HG03064 (cell line): ENCODE data around the gene STRN.
"Not testable (repeated sequence)": the region's sequence is repeated elsewhere in the genome, so short reads cannot be mapped to it uniquely, and the experiment has no call there.

ENCODE experiments used
- ATAC-seq: cut with Tn5 transposase; IDR thresholded peaks from one replicate; pipeline ENCODE4 v1.9.1; 2021; ENCODE audit warnings: low read depth; ENCODE audit not compliant: unreplicated experiment

The STRN gene

DNA sequence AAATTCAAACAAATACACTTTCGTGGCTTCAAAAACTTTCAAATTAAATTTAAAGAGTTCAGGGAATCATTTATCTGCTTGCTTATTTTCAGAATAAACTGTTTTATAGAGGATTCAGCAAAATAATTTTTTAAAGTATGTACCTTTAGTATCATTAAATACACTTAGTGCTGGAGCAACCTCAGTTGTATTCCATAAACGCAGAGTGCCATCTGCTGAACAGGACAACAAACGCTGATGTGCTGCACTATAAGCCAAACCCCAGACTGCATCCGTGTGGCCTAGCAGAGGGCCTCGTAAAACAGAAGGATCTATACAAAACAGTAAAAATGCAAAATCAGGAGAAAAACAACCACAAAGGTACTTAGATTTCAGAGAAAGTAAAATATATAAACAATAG, 108.6 kb downstream of the STRN start:
- ATAC-seq = no peak

GRCh38 chr2:36855429-36855828, 110.9 kb downstream of the STRN start:
- ATAC-seq = no peak

DNA sequence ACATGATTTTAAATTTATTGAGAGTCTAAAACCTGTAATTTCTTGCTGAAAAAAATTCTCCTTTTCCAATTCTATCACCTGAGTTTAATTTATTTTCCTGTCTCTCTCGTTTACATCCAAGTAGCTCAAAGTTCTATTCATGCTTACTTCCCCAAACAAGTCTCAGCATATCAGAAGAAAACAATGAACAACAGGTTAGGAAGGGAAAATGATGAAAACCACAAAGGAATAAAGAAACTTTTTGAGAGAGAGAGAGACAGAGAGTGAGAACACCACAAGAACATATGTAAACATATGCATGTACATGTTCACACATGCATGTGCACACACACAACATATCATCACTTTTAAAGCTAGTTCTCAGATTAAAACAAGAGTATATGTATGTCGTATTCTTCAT, 112.1 kb downstream of the STRN start:
- no peak for ATAC-seq

GRCh38 chr2:36849265-36849664, 117.1 kb downstream of the STRN start:
- no peak for ATAC-seq

DNA sequence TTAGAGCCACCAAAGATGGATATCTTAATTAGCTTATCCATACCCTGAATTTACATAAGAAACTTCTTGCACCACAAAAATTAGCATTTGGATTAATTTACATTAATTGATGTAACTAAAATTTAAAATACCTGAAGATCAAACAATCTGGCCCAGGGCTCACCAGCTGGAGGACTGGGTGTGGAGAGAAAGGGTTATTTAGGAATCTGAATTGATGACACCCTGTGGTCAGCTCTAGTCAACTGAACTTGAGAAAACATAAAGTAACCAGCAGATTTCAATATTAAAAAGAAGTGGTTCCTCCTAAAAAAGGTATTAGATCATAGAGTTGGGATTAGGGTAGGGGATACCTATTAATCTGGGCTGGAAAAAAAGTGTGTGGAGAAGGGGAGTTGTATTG, 122.5 kb downstream of the STRN start:
- ATAC-seq = no peak

- ATAC-seq = no peak
Observed at GRCh38 chr2:36839976-36840617, 126.2 kb downstream of the STRN start.

GRCh38 chr2:36834731-36835524, 131.4 kb downstream of the STRN start:
- ATAC-seq = no peak

- ATAC-seq = no peak
Observed at GRCh38 chr2:36834203-36834602, 132.1 kb downstream of the STRN start.

DNA sequence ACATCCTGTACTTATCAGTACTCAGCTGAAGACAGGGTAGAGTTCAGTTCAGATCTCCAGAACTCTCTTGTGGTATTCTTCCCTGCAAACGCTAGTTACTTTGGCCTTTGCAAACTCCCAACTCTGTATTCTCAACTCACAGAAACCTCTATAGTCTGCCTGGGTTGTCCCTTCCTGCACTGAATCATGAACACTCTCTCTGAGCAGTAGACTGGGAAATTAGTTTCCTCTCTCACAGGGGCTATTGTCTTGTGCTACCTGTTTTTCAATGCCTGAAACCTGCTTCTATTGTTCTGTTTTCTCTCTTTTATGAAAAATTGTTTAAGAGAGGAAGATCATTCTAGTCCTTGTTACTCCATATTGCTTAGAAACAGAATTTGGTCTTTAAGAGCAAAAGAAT, 135.2 kb downstream of the STRN start:
- no peak for ATAC-seq

GRCh38 chr2:36824683-36825082, 141.7 kb downstream of the STRN start:
- not testable (repeated sequence) for ATAC-seq

DNA sequence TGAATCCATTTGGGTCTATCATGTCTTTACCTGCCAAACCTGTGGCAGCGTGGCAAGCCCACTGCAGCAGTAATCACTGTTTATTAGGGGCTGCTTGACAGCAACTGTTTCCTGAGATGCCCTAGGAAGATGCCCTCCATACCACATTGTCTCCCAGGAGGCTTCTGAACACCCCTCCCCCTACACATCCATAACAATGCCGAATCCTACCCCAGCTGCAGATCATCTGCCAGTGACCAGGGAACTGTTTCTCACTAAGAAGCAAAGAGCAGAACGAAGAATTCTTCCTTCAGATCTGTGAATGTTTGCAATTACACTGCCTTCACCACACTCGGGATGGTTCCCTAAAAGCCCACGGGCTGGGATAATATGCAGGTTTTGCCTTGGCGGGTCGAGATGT, 142.1 kb downstream of the STRN start:
- no peak for ATAC-seq

GRCh38 chr2:36823862-36824261, 142.5 kb downstream of the STRN start:
- ATAC-seq = no peak

GRCh38 chr2:36820942-36821605, 145.3 kb downstream of the STRN start:
- ATAC-seq = no peak

DNA sequence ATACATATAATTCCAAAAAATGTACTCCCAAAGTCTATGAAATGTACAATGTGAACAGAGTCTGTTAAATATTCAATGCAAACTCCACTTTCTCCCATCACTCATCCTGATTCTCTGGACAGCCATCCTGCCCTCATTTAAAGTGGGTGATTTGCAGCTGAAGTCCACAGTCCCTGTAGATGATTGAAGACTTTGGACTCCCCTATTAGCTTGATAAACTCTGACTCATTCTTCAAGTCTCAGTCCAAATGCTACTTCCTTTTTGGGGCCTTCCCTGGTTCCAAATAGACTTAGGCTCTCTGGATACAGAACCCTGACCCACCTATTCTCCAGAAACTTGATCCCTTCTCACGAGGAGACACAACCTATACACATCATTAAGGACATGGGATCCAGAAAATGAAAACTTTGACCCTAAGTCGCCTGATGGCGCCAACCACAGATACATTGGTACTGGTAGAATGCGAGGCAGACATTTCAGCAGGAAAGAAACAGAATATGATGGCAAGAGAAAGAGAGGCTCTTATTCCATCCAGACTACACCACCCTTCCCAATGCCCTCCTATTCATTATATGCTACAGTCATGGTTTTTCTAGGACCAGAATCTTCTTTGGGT, 147.1 kb downstream of the STRN start:
- no peak for ATAC-seq

- no peak for ATAC-seq
Observed at GRCh38 chr2:36818542-36818941, 147.8 kb downstream of the STRN start.

DNA sequence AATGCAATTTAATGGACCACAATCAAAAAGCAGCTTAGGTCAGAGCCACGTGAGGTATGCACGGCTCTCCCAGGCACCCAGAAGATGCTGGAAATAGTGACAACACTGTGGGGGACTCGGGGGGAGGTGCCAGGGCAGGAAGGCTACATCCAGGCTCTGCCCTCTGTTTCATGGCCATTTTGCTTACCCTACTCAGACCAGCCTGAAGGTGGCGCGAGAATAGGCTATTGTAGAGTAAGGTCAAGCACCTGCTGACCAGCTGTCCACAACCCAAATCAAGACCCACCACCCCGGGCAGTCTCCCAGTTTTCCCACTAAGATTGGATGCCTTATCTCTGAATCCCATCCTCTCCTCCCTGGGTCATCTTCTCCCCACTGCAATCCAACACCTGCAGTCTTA, 154.1 kb downstream of the STRN start:
- no peak for ATAC-seq

GRCh38 chr2:36811071-36811470, 155.3 kb downstream of the STRN start:
- ATAC-seq = no peak

DNA sequence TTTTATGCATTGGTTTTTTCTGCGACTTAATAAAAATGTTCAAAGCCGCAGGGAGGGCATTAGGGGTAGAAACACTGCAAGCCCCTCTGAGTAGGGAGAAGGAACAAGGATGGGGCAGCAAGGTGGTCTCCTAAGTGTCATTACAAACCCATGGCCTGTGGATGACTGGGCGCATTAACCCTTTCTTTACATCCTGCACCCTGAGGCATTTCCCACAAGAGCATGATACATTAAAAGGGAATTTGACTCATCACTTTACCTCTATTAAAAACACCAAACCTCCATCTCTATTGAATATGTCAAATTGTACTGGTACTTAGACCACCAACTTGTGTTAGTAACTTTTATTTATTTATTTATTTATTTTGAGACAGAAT, 157.3 kb downstream of the STRN start:
- ATAC-seq = no peak

- no peak for ATAC-seq
Observed at GRCh38 chr2:36808386-36809068, 157.8 kb downstream of the STRN start.

- no peak for ATAC-seq
Observed at GRCh38 chr2:36807223-36807886, 159.0 kb downstream of the STRN start.
